ENCODE results near the gene LOXHD1.

GRCh38 chr18:46581648-46582047 is 75.4 kb downstream of the LOXHD1 start:
- no peak for TF ChIP-seq CTCF (IDR thresholded peaks at IDR 0.05; ENCODE audit: insufficient read depth, low read length)
- no peak for TF ChIP-seq REST (IDR thresholded peaks at IDR 0.05; ENCODE audit: insufficient replicate concordance, low read depth)
- TF ChIP-seq POLR2AphosphoS5 (IDR thresholded peaks at IDR 0.05; ENCODE audit: low read depth): no peak
- TF ChIP-seq GABPA (IDR thresholded peaks at IDR 0.05; ENCODE audit: low read depth): no peak
- TF ChIP-seq SPI1 (IDR thresholded peaks at IDR 0.05; ENCODE audit: borderline replicate concordance, low read depth): no peak
